ENCODE measurements around the gene DEFB113. TPM values are rescaled to one million over a fixed set of nuclear protein-coding genes. Genes with fewer than 3 reads are reported as not detected.

DEFB113 gene
- polyA plus RNA-seq, 3 donors = not detected

DNA sequence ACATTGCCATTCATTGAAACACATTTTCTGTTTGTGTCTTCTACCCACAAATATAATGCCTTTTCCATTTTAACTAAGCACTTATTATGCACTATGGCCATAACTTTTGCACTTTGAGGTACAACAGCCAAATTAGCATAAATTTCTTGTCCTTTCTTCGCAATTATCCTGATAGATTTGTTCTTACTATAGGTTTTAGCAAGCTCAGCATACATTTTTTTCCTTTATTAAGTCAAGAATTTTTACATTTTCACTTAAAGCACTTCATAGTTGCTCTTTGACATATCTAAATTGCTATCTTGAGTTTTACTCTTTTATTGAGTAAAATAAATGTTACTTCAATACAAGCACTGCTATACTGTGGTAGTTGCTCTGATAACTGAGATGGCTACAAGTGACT, 11.2 kb downstream of the DEFB113 start:
- Histone ChIP-seq H3K4me1 (ENCODE audit: control insufficient read depth in 1 of 2, insufficient read depth in 2 of 2, low read length in 2 of 2) (no peaks in the 10 kb centered on the region), H3K27ac (ENCODE audit: low read depth in 1 of 2, low read length in 2 of 2) (no peak overlapping the region), H3K4me2 (replicated peaks; ENCODE audit: extremely low read depth, low read length, poor library complexity, severe bottlenecking) (no peak overlapping the region), H4K20me1 (ENCODE audit: insufficient read depth, low read length) (no peaks in the 10 kb centered on the region), H2AFZ (ENCODE audit: insufficient read depth, low read depth, low read length, poor library complexity, severe bottlenecking) (no peak overlapping the region), H3K36me3 (replicated peaks in 1 of 2; ENCODE audit: control insufficient read depth in 1 of 2, insufficient read depth in 2 of 2, low read length in 2 of 2) (no peaks in the 10 kb centered on the region), H3K79me2 (ENCODE audit: insufficient read depth, low read length) (no peaks in the 10 kb centered on the region), H3K9ac (ENCODE audit: insufficient read depth, low read length, poor library complexity, severe bottlenecking) (no peak overlapping the region), H3K4me3 (replicated peaks in 1 of 3; ENCODE audit: low read depth in 2 of 3, low read length in 3 of 3) (no peak overlapping the region), H3K9me3 (replicated peaks in 1 of 2; ENCODE audit: control insufficient read depth in 1 of 2, insufficient read depth in 1 of 2, low read length in 2 of 2) (peaks cover 0 to 3% of the 10 kb centered on the region in 2 donors), H3K27me3 (ENCODE audit: control insufficient read depth in 2 of 2, insufficient read depth in 2 of 2, low read length in 2 of 2) (no peaks in the 10 kb centered on the region)
- Mint-ChIP-seq H3K4me1 (no peaks in the 10 kb centered on the region), H3K36me3 (no peaks in the 10 kb centered on the region), H3K4me3 (no peak overlapping the region), H3K27ac (no peak overlapping the region), H3K9me3 (peaks cover 0 to 5% (median 0%) of the 10 kb centered on the region in 7 donors), H3K27me3 (ENCODE audit: low read depth in 3 of 3) (no peaks in the 10 kb centered on the region)
- no peak for DNase-seq
- TF ChIP-seq, protein P1, sequence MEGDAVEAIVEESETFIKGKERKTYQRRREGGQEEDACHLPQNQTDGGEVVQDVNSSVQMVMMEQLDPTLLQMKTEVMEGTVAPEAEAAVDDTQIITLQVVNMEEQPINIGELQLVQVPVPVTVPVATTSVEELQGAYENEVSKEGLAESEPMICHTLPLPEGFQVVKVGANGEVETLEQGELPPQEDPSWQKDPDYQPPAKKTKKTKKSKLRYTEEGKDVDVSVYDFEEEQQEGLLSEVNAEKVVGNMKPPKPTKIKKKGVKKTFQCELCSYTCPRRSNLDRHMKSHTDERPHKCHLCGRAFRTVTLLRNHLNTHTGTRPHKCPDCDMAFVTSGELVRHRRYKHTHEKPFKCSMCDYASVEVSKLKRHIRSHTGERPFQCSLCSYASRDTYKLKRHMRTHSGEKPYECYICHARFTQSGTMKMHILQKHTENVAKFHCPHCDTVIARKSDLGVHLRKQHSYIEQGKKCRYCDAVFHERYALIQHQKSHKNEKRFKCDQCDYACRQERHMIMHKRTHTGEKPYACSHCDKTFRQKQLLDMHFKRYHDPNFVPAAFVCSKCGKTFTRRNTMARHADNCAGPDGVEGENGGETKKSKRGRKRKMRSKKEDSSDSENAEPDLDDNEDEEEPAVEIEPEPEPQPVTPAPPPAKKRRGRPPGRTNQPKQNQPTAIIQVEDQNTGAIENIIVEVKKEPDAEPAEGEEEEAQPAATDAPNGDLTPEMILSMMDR (IDR thresholded peaks at IDR 0.05) = no peak
- intact Hi-C loops (cut with micrococcal nuclease) = no loop called here
- no CpG with 5 or more reads among the region's 1 CpG for WGBS (ENCODE audit: insufficient coverage)

DNA sequence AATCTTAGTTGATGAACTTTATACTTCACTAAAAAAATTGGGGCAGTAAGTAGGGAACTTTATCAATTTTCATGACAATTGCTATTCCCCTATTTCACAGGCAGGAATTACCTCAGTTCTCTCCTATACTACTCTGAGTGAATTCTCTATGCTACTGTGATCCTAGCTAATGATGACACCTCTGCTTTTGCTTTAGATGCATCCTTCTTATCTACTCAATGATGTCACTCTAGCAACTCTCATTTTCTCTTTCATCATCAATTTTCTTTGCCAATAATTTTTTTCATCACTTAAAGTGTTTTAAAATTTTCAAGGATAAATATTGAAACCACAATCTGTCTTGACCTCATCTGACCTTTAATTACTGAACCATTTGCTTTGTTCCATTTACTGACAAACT, 13.6 kb downstream of the DEFB113 start:
- H3K4me2 ChIP-seq (replicated peaks; ENCODE audit: extremely low read depth, low read length, poor library complexity, severe bottlenecking) = no peak overlapping the region
- Mint-ChIP-seq H3K27ac (no peak overlapping the region), H3K4me3 (no peak overlapping the region), H3K4me1 (no peaks in the 10 kb centered on the region), H3K36me3 (no peaks in the 10 kb centered on the region), H3K9me3 (peaks cover 0 to 6% (median 0%) of the 10 kb centered on the region in 7 donors), H3K27me3 (ENCODE audit: low read depth in 3 of 3) (no peaks in the 10 kb centered on the region)
- H3K4me3 ChIP-seq (replicated peaks in 1 of 3; ENCODE audit: low read depth in 2 of 3, low read length in 3 of 3) = no peak overlapping the region
- no peak overlapping the region for H3K9ac ChIP-seq (ENCODE audit: insufficient read depth, low read length, poor library complexity, severe bottlenecking)
- intact Hi-C loops (cut with micrococcal nuclease) = no loop called here
- H4K20me1 ChIP-seq (ENCODE audit: insufficient read depth, low read length) = no peaks in the 10 kb centered on the region
- H3K27me3 ChIP-seq (ENCODE audit: control insufficient read depth in 2 of 2, insufficient read depth in 2 of 2, low read length in 2 of 2) = no peaks in the 10 kb centered on the region
- TF ChIP-seq, protein P1 (IDR thresholded peaks at IDR 0.05) = no peak
- DNase-seq = no peak
- H3K4me1 ChIP-seq (ENCODE audit: control insufficient read depth in 1 of 2, insufficient read depth in 2 of 2, low read length in 2 of 2) = no peaks in the 10 kb centered on the region
- H3K9me3 ChIP-seq (replicated peaks in 1 of 2; ENCODE audit: control insufficient read depth in 1 of 2, insufficient read depth in 1 of 2, low read length in 2 of 2) = peaks cover 0 to 3% of the 10 kb centered on the region in 2 donors
- no peak overlapping the region for H3K27ac ChIP-seq (ENCODE audit: low read depth in 1 of 2, low read length in 2 of 2)
- H3K36me3 ChIP-seq (replicated peaks in 1 of 2; ENCODE audit: control insufficient read depth in 1 of 2, insufficient read depth in 2 of 2, low read length in 2 of 2) = no peaks in the 10 kb centered on the region
- no peak overlapping the region for H2AFZ ChIP-seq (ENCODE audit: insufficient read depth, low read depth, low read length, poor library complexity, severe bottlenecking)
- H3K79me2 ChIP-seq (ENCODE audit: insufficient read depth, low read length) = no peaks in the 10 kb centered on the region

Data from CD14-positive monocyte (primary cell).